ENCODE data around the gene XIRP1.

XIRP1 gene

GRCh38 chr3:39209329-39209970 lies 17.1 kb upstream of the XIRP1 start:
- DNase-seq (ENCODE audit: low spot score): no peak

- DNase-seq (ENCODE audit: low spot score): peak; percentile 72
Observed at GRCh38 chr3:39208463-39209055, 16.2 kb upstream of the XIRP1 start.

- DNase-seq (ENCODE audit: low spot score): peak; percentile 42
Observed at GRCh38 chr3:39207361-39208186, 15.2 kb upstream of the XIRP1 start.

- no peak for DNase-seq (ENCODE audit: low spot score)
Observed at GRCh38 chr3:39205919-39206516, 13.6 kb upstream of the XIRP1 start.

GRCh38 chr3:39205131-39205530 lies 12.7 kb upstream of the XIRP1 start:
- DNase-seq (ENCODE audit: low spot score): no peak

GRCh38 chr3:39203860-39204259 lies 11.5 kb upstream of the XIRP1 start:
- DNase-seq (ENCODE audit: low spot score): no peak

- DNase-seq (ENCODE audit: low spot score): no peak
Observed at GRCh38 chr3:39203402-39203801, 11.0 kb upstream of the XIRP1 start.

GRCh38 chr3:39202094-39202493 lies 9.7 kb upstream of the XIRP1 start:
- no peak for DNase-seq (ENCODE audit: low spot score)

- DNase-seq (ENCODE audit: low spot score): no peak
Observed at GRCh38 chr3:39196671-39197356, 4.4 kb upstream of the XIRP1 start.

- DNase-seq (ENCODE audit: low spot score): no peak
Observed at GRCh38 chr3:39196034-39196433, 3.6 kb upstream of the XIRP1 start.

GRCh38 chr3:39193391-39193790 lies 996 bp upstream of the XIRP1 start:
- no peak for DNase-seq (ENCODE audit: low spot score)

- no peak for DNase-seq (ENCODE audit: low spot score)
Observed at GRCh38 chr3:39191773-39192172, 622 bp downstream of the XIRP1 start.

- DNase-seq (ENCODE audit: low spot score): no peak
Observed at GRCh38 chr3:39191111-39191510, 1.3 kb downstream of the XIRP1 start.

- no peak for DNase-seq (ENCODE audit: low spot score)
Observed at GRCh38 chr3:39190281-39191025, 1.9 kb downstream of the XIRP1 start.

- DNase-seq (ENCODE audit: low spot score): peak; percentile 78
Observed at GRCh38 chr3:39189959-39190269, 2.5 kb downstream of the XIRP1 start.

- DNase-seq (ENCODE audit: low spot score): no peak
Observed at GRCh38 chr3:39189150-39189958, 3.0 kb downstream of the XIRP1 start.

GRCh38 chr3:39188271-39189149 lies 3.9 kb downstream of the XIRP1 start:
- no peak for DNase-seq (ENCODE audit: low spot score)

- DNase-seq (ENCODE audit: low spot score): no peak
Observed at GRCh38 chr3:39187372-39188155, 4.8 kb downstream of the XIRP1 start.

GRCh38 chr3:39186692-39187151 lies 5.7 kb downstream of the XIRP1 start:
- DNase-seq (ENCODE audit: low spot score): no peak

All from NAMALWA (cell line).